Astrocyte (in vitro differentiated cells and primary cell): ENCODE data around the gene CKLF.

ENCODE experiments used
- CTCF ChIP-seq: IDR thresholded peaks from 2 replicates; pipeline ENCODE4 v1.5.1; 2011; ENCODE audit warnings: low read depth, mild to moderate bottlenecking, inconsistent platforms, low read length, moderate library complexity; ENCODE audit not compliant: insufficient read depth
- EZH2 ChIP-seq: IDR thresholded peaks from 2 replicates; pipeline ENCODE4 v1.6.1; 2012; ENCODE audit warnings: mild to moderate bottlenecking, low read length, inconsistent platforms; ENCODE audit not compliant: insufficient read depth

- no peak for TF ChIP-seq EZH2
- no peak for TF ChIP-seq CTCF
These were observed 44.8 kb downstream of the CKLF start for GRCh38 chr16:66596986-66597848.
